CD8-positive, alpha-beta memory T cell (primary cell): Measurements from ENCODE around the gene OR2V2. TPM values are rescaled to one million over a fixed set of nuclear protein-coding genes. Genes with fewer than 3 reads are reported as not detected.
"Not testable (repeated sequence)": the region's sequence is repeated elsewhere in the genome, so short reads cannot be mapped to it uniquely, and the experiment has no call there.

Experiments
- CTCF ChIA-PET: fragments of 350-600 bp; sonication (Branson Sonifier 250); formaldehyde crosslinking; loops from one replicate; lab custom pipeline; 2021; ENCODE audit warnings: antibody characterized with exemption; lab: Charles Lee
- POLR2A ChIA-PET: fragments of 350-600 bp; sonication (Branson Sonifier 250); formaldehyde crosslinking; loops from one replicate; lab custom pipeline; 2021; ENCODE audit warnings: antibody characterized with exemption; lab: Charles Lee
- DNase-seq, 5 donors: peaks; one replicate each; pipeline versions ENCODE4 v3.0.0 to v3.0.0-alpha.2; 2020 to 2022; ENCODE audit warnings: mixed read lengths in 1 of 5
- H3K27ac ChIP-seq: one replicate; pipeline ENCODE4 v1.7.0; 2013; ENCODE audit warnings: low read depth, mild to moderate bottlenecking, low read length, moderate library complexity
- H3K27me3 ChIP-seq: 2 replicates; pipeline ENCODE4 v1.7.0; 2013; ENCODE audit warnings: low read length, mild to moderate bottlenecking; ENCODE audit not compliant: insufficient read depth, poor library complexity, severe bottlenecking
- H3K36me3 ChIP-seq: 2 replicates; pipeline ENCODE4 v1.7.0; 2013; ENCODE audit warnings: mild to moderate bottlenecking, low read length, moderate library complexity; ENCODE audit not compliant: insufficient read depth
- H3K4me1 ChIP-seq: 2 replicates; pipeline ENCODE4 v1.7.0; 2013; ENCODE audit warnings: mild to moderate bottlenecking, low read length, moderate library complexity; ENCODE audit not compliant: insufficient read depth
- H3K4me3 ChIP-seq: 2 replicates; pipeline ENCODE4 v1.7.0; 2013; ENCODE audit warnings: mild to moderate bottlenecking, low read length
- H3K9me3 ChIP-seq: 2 replicates; pipeline ENCODE4 v1.7.0; 2013; ENCODE audit warnings: mild to moderate bottlenecking, low read length
- H3K27ac Mint-ChIP-seq, 8 donors: one replicate each; pipeline ENCODE4 v1.8.0; 2020 to 2021; ENCODE audit warnings: mixed read lengths in 8 of 8, mild to moderate bottlenecking in 6 of 8, inconsistent platforms in 3 of 8, moderate library complexity in 3 of 8
- H3K27me3 Mint-ChIP-seq, 2 donors: one replicate each; pipeline ENCODE4 v1.8.0; 2020 to 2021; ENCODE audit warnings: mixed read lengths in 2 of 2, mild to moderate bottlenecking in 1 of 2, moderate library complexity in 1 of 2
- H3K36me3 Mint-ChIP-seq, 3 donors: one replicate each; pipeline ENCODE4 v1.8.0; 2020 to 2021; ENCODE audit warnings: mixed read lengths in 3 of 3, inconsistent platforms in 1 of 3, mild to moderate bottlenecking in 1 of 3
- H3K4me1 Mint-ChIP-seq, 3 donors: one replicate each; pipeline ENCODE4 v1.8.0; 2020 to 2021; ENCODE audit warnings: mixed read lengths in 3 of 3, inconsistent platforms in 1 of 3, mild to moderate bottlenecking in 1 of 3
- H3K4me3 Mint-ChIP-seq, 7 donors: one replicate each; pipeline ENCODE4 v1.8.0; 2020 to 2021; ENCODE audit warnings: mixed read lengths in 7 of 7, mild to moderate bottlenecking in 6 of 7, moderate library complexity in 4 of 7, inconsistent platforms in 2 of 7
- H3K9me3 Mint-ChIP-seq, 5 donors: one replicate each; pipeline ENCODE4 v1.8.0; 2020 to 2022; ENCODE audit warnings: mixed read lengths in 5 of 5, mild to moderate bottlenecking in 3 of 5, moderate library complexity in 2 of 5, inconsistent platforms in 1 of 5
- polyA plus RNA-seq: library from polyadenylated mRNA; unstranded; fragments of 300-500 nt; fragmentation: Illumina TruSeq; gene quantifications from one replicate; pipeline ENCODE4 v1.2.3, GENCODE V29; 2021
- total RNA-seq, 2 experiments: library from RNA; stranded (reverse); gene quantifications; one replicate each; pipeline ENCODE4 v1.2.3, GENCODE V29; 2021

Gene OR2V2
- total RNA-seq (not detected), polyA plus RNA-seq (not detected)

GRCh38 chr5:181146927-181147636 lies at the start of gene OR2V2:
TSS of gene OR2V2 (plus strand) at chr5:181147586. CDS start at chr5:181154943, 7,357 bp downstream.
- H3K36me3 Mint-ChIP-seq, H3K4me1 Mint-ChIP-seq, H3K9me3 ChIP-seq, H3K4me1 ChIP-seq, H3K36me3 ChIP-seq, H3K4me3 Mint-ChIP-seq, H3K27ac ChIP-seq, CTCF ChIA-PET, POLR2A ChIA-PET, H3K4me3 ChIP-seq, H3K27me3 ChIP-seq, H3K9me3 Mint-ChIP-seq, DNase-seq: not testable (repeated sequence)
- H3K27ac Mint-ChIP-seq = peak within 1 kb of the TSS in 1 of 8 donors; percentile 42
- peaks cover 37 to 70% of the 10 kb centered on the region in 2 donors for H3K27me3 Mint-ChIP-seq

GRCh38 chr5:181097759-181098491 lies 49.5 kb upstream of the OR2V2 start:
- H3K4me3 ChIP-seq, H3K27ac Mint-ChIP-seq, H3K9me3 Mint-ChIP-seq, H3K4me3 Mint-ChIP-seq, POLR2A ChIA-PET, H3K36me3 ChIP-seq, H3K27ac ChIP-seq, H3K9me3 ChIP-seq, H3K36me3 Mint-ChIP-seq, H3K4me1 ChIP-seq, DNase-seq, CTCF ChIA-PET: not testable (repeated sequence)
- H3K27me3 Mint-ChIP-seq = peaks cover 32 to 35% of the 10 kb centered on the region in 2 donors
- peaks cover 0 to 17% (median 5%) of the 10 kb centered on the region in 3 donors for H3K4me1 Mint-ChIP-seq
- H3K27me3 ChIP-seq = peaks cover 22% of the 10 kb centered on the region

GRCh38 chr5:181098762-181099601 lies 48.4 kb upstream of the OR2V2 start:
- H3K27ac Mint-ChIP-seq = peak overlapping the region in 2 of 8 donors; percentile 29
- H3K27ac ChIP-seq = no peak overlapping the region
- DNase-seq = no peak
- H3K36me3 ChIP-seq = no peaks in the 10 kb centered on the region
- CTCF ChIA-PET = no interaction called here
- no peaks in the 10 kb centered on the region for H3K36me3 Mint-ChIP-seq
- H3K9me3 ChIP-seq = no peaks in the 10 kb centered on the region
- H3K4me3 ChIP-seq = no peak overlapping the region
- H3K9me3 Mint-ChIP-seq = peaks cover 0 to 5% (median under 1%) of the 10 kb centered on the region in 5 donors
- POLR2A ChIA-PET = no interaction called here
- H3K27me3 ChIP-seq = peaks cover 18% of the 10 kb centered on the region
- H3K4me1 Mint-ChIP-seq = peaks cover under 1 to 18% (median 6%) of the 10 kb centered on the region in 3 donors
- no peaks in the 10 kb centered on the region for H3K4me1 ChIP-seq
- peak overlapping the region; percentile 10 to 56 (median 40) for H3K4me3 Mint-ChIP-seq
- H3K27me3 Mint-ChIP-seq = peaks cover 24 to 32% of the 10 kb centered on the region in 2 donors

- Histone ChIP-seq H3K4me1 (no peaks in the 10 kb centered on the region), H3K36me3 (no peaks in the 10 kb centered on the region), H3K27ac (no peak overlapping the region), H3K9me3 (no peaks in the 10 kb centered on the region), H3K4me3 (no peak overlapping the region), H3K27me3 (peaks cover 18% of the 10 kb centered on the region)
- ChIA-PET CTCF (no interaction called here), POLR2A (no interaction called here)
- Mint-ChIP-seq H3K36me3 (no peaks in the 10 kb centered on the region), H3K4me3 (peak overlapping the region; percentile 10 to 66 (median 45)), H3K4me1 (peaks cover 5 to 24% (median 10%) of the 10 kb centered on the region in 3 donors), H3K27ac (peak overlapping the region in 2 of 8 donors; percentile 24 to 29), H3K27me3 (peaks cover 30 to 35% of the 10 kb centered on the region in 2 donors), H3K9me3 (peaks cover 0 to 5% (median 3%) of the 10 kb centered on the region in 5 donors)
- no peak for DNase-seq
Observed at GRCh38 chr5:181099602-181100086, 47.7 kb upstream of the OR2V2 start.

GRCh38 chr5:181100121-181100875 lies 47.1 kb upstream of the OR2V2 start:
- Histone ChIP-seq H3K27ac (no peak overlapping the region), H3K4me3 (no peak overlapping the region), H3K36me3 (no peaks in the 10 kb centered on the region), H3K27me3 (peaks cover 18% of the 10 kb centered on the region), H3K4me1 (no peaks in the 10 kb centered on the region), H3K9me3 (no peaks in the 10 kb centered on the region)
- DNase-seq = no peak
- Mint-ChIP-seq H3K4me3 (peak overlapping the region; percentile 16 to 61 (median 34)), H3K36me3 (no peaks in the 10 kb centered on the region), H3K9me3 (peaks cover 0 to 5% (median 3%) of the 10 kb centered on the region in 5 donors), H3K27ac (peak overlapping the region in 3 of 8 donors; percentile 24 to 66 (median 29)), H3K4me1 (peaks cover 5 to 25% (median 10%) of the 10 kb centered on the region in 3 donors), H3K27me3 (peaks cover 30 to 33% of the 10 kb centered on the region in 2 donors)
- ChIA-PET CTCF (no interaction called here), POLR2A (no interaction called here)

GRCh38 chr5:181101030-181101641 lies 46.2 kb upstream of the OR2V2 start:
- H3K9me3 ChIP-seq, H3K36me3 Mint-ChIP-seq, H3K4me1 ChIP-seq, H3K4me3 Mint-ChIP-seq, H3K4me3 ChIP-seq, H3K27ac ChIP-seq, H3K36me3 ChIP-seq, DNase-seq, H3K27ac Mint-ChIP-seq, POLR2A ChIA-PET, H3K9me3 Mint-ChIP-seq, CTCF ChIA-PET: not testable (repeated sequence)
- H3K27me3 ChIP-seq = peaks cover 18% of the 10 kb centered on the region
- Mint-ChIP-seq H3K4me1 (peaks cover 5 to 25% (median 10%) of the 10 kb centered on the region in 3 donors), H3K27me3 (peaks cover 38 to 41% of the 10 kb centered on the region in 2 donors)
